H1 (cell line): ENCODE results near the gene EIF4E. TPM values are rescaled to one million over a fixed set of nuclear protein-coding genes. Genes with fewer than 3 reads are reported as not detected.

Experiments
- BRCA1 ChIP-seq: IDR thresholded peaks from 2 replicates; pipeline ENCODE4 v1.6.1; 2012; ENCODE audit warnings: low read depth, low read length, improper control_type of control experiment
- CBX5 ChIP-seq: fragments of 300-800, 300-1000 bp; sonication (generic); IDR thresholded peaks from 2 replicates; pipeline ENCODE4 v1.7.1; 2016; ENCODE audit warnings: antibody characterized with exemption, low read length, low read depth
- CBX8 ChIP-seq: fragments of 300-800, 300-1000 bp; sonication (generic); IDR thresholded peaks from 2 replicates; pipeline ENCODE4 v1.7.1; 2016; ENCODE audit warnings: low read depth, low read length, borderline replicate concordance
- CEBPB ChIP-seq: IDR thresholded peaks from 2 replicates; pipeline ENCODE4 v1.6.1; 2012; ENCODE audit warnings: low read depth, low read length
- CHD2 ChIP-seq: IDR thresholded peaks from 2 replicates; pipeline ENCODE4 v1.6.1; 2012; ENCODE audit warnings: low read length, improper control_type of control experiment
- CTCF ChIP-seq, 3 experiments: IDR thresholded peaks; 1 replicate in 2 of 3; 2 replicates in 1 of 3; pipeline versions ENCODE4 v1.5.1 to v1.6.1; 2011; ENCODE audit warnings: low read length in 3 of 3, mild to moderate bottlenecking in 3 of 3, inconsistent platforms in 2 of 3, low read depth in 1 of 3, moderate library complexity in 1 of 3; ENCODE audit not compliant: insufficient read depth in 1 of 3; ENCODE audit errors: control extremely low read depth in 1 of 3
- GTF2F1 ChIP-seq: IDR thresholded peaks from 2 replicates; pipeline ENCODE4 v1.6.1; 2012; ENCODE audit warnings: low read depth, low read length, improper control_type of control experiment, borderline replicate concordance
- JUND ChIP-seq: IDR thresholded peaks from 2 replicates; pipeline ENCODE4 v1.6.1; 2011; ENCODE audit warnings: mild to moderate bottlenecking, improper control_type of control experiment, low read length
- KDM4A ChIP-seq: IDR thresholded peaks from one replicate; pipeline ENCODE4 v1.7.1; 2012; ENCODE audit warnings: low read depth, mild to moderate bottlenecking, moderate library complexity, low read length, inconsistent platforms; ENCODE audit not compliant: severe bottlenecking
- KDM5A ChIP-seq: fragments of 200-600 bp; IDR thresholded peaks from 2 replicates; pipeline ENCODE4 v1.7.1; 2012; ENCODE audit warnings: mild to moderate bottlenecking, low read length, inconsistent platforms, mixed read lengths
- MAX ChIP-seq: IDR thresholded peaks from 2 replicates; pipeline ENCODE4 v1.6.1; 2012; ENCODE audit warnings: inconsistent platforms
- NANOG ChIP-seq: IDR thresholded peaks from 2 replicates; pipeline ENCODE4 v1.6.1; 2011; ENCODE audit warnings: low read length, low read depth, mild to moderate bottlenecking, inconsistent platforms; ENCODE audit not compliant: insufficient read depth, poor library complexity, severe bottlenecking
- PHF8 ChIP-seq: fragments of 200-600 bp; sonication (generic); conservative IDR thresholded peaks from 2 replicates; pipeline ENCODE4 v1.7.1; 2012; ENCODE audit warnings: low read depth, mild to moderate bottlenecking, inconsistent platforms, low read length, moderate library complexity
- POLR2AphosphoS5 ChIP-seq: IDR thresholded peaks from 2 replicates; pipeline ENCODE4 v1.6.1; 2011; ENCODE audit warnings: low read depth, low read length
- RBBP5 ChIP-seq: IDR thresholded peaks from 2 replicates; pipeline ENCODE4 v1.7.1; 2012; ENCODE audit warnings: low read depth, mild to moderate bottlenecking, inconsistent platforms, low read length, moderate library complexity, borderline replicate concordance
- SAP30 ChIP-seq: fragments of 300-600 bp; sonication (generic); IDR thresholded peaks from 2 replicates; pipeline ENCODE4 v1.7.1; 2012; ENCODE audit warnings: low read length, moderate library complexity, mild to moderate bottlenecking, inconsistent platforms; ENCODE audit not compliant: insufficient read depth, insufficient replicate concordance
- SIX5 ChIP-seq: IDR thresholded peaks from 2 replicates; pipeline ENCODE4 v1.6.1; 2011; ENCODE audit warnings: mild to moderate bottlenecking, low read depth, low read length
- SRF ChIP-seq: IDR thresholded peaks from 2 replicates; pipeline ENCODE4 v1.6.1; 2011; ENCODE audit warnings: mild to moderate bottlenecking, low read depth, low read length, moderate library complexity
- SUZ12 ChIP-seq: fragments of 200-600 bp; sonication (generic); IDR thresholded peaks from 2 replicates; pipeline ENCODE4 v1.6.1; 2012; ENCODE audit warnings: mild to moderate bottlenecking, inconsistent platforms, low read length, moderate library complexity, mixed read lengths
- TBP ChIP-seq: IDR thresholded peaks from 2 replicates; pipeline ENCODE4 v1.6.1; 2011; ENCODE audit warnings: low read depth, low read length, improper control_type of control experiment
- TEAD4 ChIP-seq: IDR thresholded peaks from 2 replicates; pipeline ENCODE4 v1.6.1; 2012; ENCODE audit warnings: low read depth, low read length, inconsistent platforms, mixed read lengths
- YY1 ChIP-seq: IDR thresholded peaks from 2 replicates; pipeline ENCODE4 v1.6.1; 2011; ENCODE audit warnings: low read depth, mild to moderate bottlenecking, low read length
- polyA plus RNA-seq, 7 experiments: library from polyadenylated mRNA; depleted of rRNA in 3 of 7; stranded (reverse) in 5 of 7; unstranded in 2 of 7; fragments of >200 nt in 5 of 7; fragments of 200-250 nt in 2 of 7; gene quantifications; 1 replicate in 5 of 7; 2 replicates in 1 of 7; 4 replicates in 1 of 7; pipeline versions ENCODE4 v1.2.1 to v1.2.3, GENCODE V29; 2011 to 2013; ENCODE audit warnings: missing spikeins in 2 of 7, mixed read lengths in 2 of 7
- total RNA-seq: library from RNA; stranded (reverse); fragmentation: NEBNext Ultra II Directional; extraction: Animal tissue kit (Norgen Biotek cat#: 25700); gene quantifications from 2 replicates; pipeline ENCODE4 v1.2.1, GENCODE V29; 2021

EIF4E gene
- total and polyA plus RNA-seq, 2 of the 8 experiments (the other 6 are each of a cell fraction or from before 2014, with no cell fraction given), result 59.6 to 185 TPM

GRCh38 chr4:98928505-98929340 is at the start of gene EIF4E (continued):
- no peak for TF ChIP-seq CHD2
- TF ChIP-seq TEAD4, result no peak
- TF ChIP-seq KDM5A, result no peak
- no peak for TF ChIP-seq SAP30
- peak; percentile 80 for TF ChIP-seq PHF8
- TF ChIP-seq KDM4A, result peak; percentile 57
- TF ChIP-seq SRF, result no peak
- TF ChIP-seq CEBPB, result no peak
- no peak for TF ChIP-seq CBX5
- TF ChIP-seq CBX8, result no peak
- no peak; the same call in 1 of the 2 replicates for TF ChIP-seq RBBP5
- peak; percentile 69 for TF ChIP-seq POLR2AphosphoS5
- TF ChIP-seq YY1, result peak; percentile 95
- no peak for TF ChIP-seq NANOG
- peak in 1 of 3 experiments; percentile 1; a peak in 2 of 4 replicates for TF ChIP-seq CTCF (IDR thresholded peaks at IDR 0.05; ENCODE audit: control extremely low read depth in 1 of 3, insufficient read depth in 1 of 3, low read depth in 1 of 3, low read length in 3 of 3)
- no peak for TF ChIP-seq SUZ12
- no peak for TF ChIP-seq TBP
- TF ChIP-seq MAX, result no peak; the same call in none of the 2 replicates
- TF ChIP-seq SIX5, result peak; percentile 45; the same call in 1 of the 2 replicates
- no peak for TF ChIP-seq JUND
- no peak for TF ChIP-seq BRCA1
- no peak for TF ChIP-seq GTF2F1
